Skeletal muscle satellite cell (primary cell): ENCODE data around the gene LRWD1. TPM values are rescaled to one million over a fixed set of nuclear protein-coding genes. Genes with fewer than 3 reads are reported as not detected.

Source experiments
- H3K27me3 ChIP-seq: 2 replicates; pipeline ENCODE4 v1.7.0; 2013; ENCODE audit warnings: low read length; ENCODE audit not compliant: control insufficient read depth, insufficient read depth
- H3K36me3 ChIP-seq: 2 replicates; pipeline ENCODE4 v1.7.0; 2013; ENCODE audit warnings: mild to moderate bottlenecking, control low read depth, low read length; ENCODE audit not compliant: insufficient read depth
- H3K4me1 ChIP-seq: 2 replicates; pipeline ENCODE4 v1.7.0; 2013; ENCODE audit warnings: low read length; ENCODE audit not compliant: control insufficient read depth, insufficient read depth
- H3K4me2 ChIP-seq: 2 replicates; pipeline ENCODE4 v1.7.0; 2013; ENCODE audit warnings: mild to moderate bottlenecking, low read length
- H3K4me3 ChIP-seq: 2 replicates; pipeline ENCODE4 v1.7.0; 2013; ENCODE audit warnings: low read length
- H3K9ac ChIP-seq: 2 replicates; pipeline ENCODE4 v1.7.0; 2013; ENCODE audit warnings: mild to moderate bottlenecking, low read depth, low read length, moderate library complexity
- H3K9me3 ChIP-seq: replicated peaks from 2 replicates; pipeline ENCODE4 v1.7.0; 2013; ENCODE audit warnings: mild to moderate bottlenecking, control low read depth, low read length
- total RNA-seq: library from RNA; depleted of rRNA; stranded (reverse); fragments of >200 nt; gene quantifications from 2 replicates; pipeline ENCODE4 v1.2.3, GENCODE V29; 2012; rRNA removed

LRWD1 gene
- total RNA-seq, result 27.1 and 31.0 TPM in 2 replicates

DNA sequence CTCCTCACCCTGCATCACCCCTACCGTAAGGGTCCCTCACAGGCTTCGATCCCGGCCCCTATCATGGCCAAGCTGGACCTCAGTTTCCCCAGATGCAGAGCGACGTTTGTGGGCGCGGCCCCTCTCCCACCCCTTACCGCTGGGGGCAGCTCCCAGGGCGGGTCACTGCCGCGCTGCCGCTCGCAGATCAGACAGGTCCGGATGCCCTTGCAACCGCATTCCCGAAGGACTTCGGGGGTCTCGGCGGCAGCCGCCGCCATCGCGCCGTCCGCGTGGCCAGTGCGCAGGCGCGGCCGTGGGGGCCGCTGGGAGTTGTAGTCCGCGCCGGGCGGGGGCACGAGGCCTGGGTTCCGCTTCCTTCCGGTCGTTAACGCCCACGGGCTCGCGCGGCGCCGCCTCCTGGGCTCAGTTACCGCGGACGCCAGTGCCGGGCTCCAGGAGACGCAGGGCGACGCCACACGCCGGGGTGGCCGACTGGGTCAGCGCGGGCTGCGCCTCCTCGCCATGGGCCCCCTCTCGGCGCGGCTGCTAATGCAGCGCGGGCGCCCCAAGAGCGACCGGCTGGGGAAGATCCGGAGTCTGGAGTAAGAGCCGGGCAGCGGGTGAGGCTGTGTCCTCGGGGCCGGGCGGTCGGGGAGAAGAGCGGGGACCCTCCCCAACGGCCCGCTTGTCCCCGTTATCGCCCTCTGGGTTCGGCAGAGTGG lies at the start of gene LRWD1, which contains the start of gene ALKBH4:
Gene LRWD1, plus strand, starts transcription at position 408 of the 704 bp plus-strand sequence. Its CDS starts 97 bp downstream, at position 505.
Gene ALKBH4, minus strand, starts transcription at position 287 of the 704 bp plus-strand sequence. Its CDS starts 27 bp downstream, at position 260.
- peaks cover 12% of the 10 kb centered on the region for H3K36me3 ChIP-seq
- peak within 1 kb of the TSS; percentile 98 for H3K4me3 ChIP-seq
- peak within 1 kb of the TSS; percentile 93 for H3K9ac ChIP-seq
- no peaks in the 10 kb centered on the region for H3K27me3 ChIP-seq
- H3K4me1 ChIP-seq, result peaks cover 11% of the 10 kb centered on the region
- no peaks in the 10 kb centered on the region for H3K9me3 ChIP-seq
- H3K4me2 ChIP-seq, result peak within 1 kb of the TSS; percentile 85

DNA sequence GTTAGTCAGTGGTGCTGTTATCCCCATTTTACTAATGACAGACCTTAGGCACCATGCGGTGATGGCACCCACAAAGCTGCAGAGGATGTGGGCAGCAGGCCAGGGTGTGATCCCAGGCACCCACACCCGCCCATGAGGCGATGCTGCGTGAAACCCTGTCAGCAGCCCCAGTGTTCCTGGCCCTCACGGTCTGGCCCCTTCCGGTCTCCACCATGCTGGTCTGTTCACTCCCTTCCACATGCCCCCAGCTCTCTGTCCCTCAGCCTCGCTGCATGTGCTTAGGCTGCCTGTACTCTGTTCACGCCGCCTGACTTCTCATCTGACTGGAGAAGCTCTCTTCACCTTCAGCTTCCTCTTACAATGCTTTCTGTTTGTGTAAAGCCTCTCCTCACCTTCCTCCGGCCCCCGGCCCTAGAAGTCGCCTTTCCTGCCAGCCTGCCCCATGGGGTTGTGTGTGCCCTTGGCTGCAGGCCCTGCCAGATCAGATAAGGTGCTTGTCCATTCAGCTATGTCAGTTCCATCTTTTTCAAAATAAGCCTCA lies 49.0 kb upstream of the LRWD1 start:
- H3K9ac ChIP-seq, result no peak overlapping the region
- H3K36me3 ChIP-seq, result peaks cover 49% of the 10 kb centered on the region
- no peak overlapping the region for H3K4me2 ChIP-seq
- no peak overlapping the region for H3K4me3 ChIP-seq
- peaks cover 3% of the 10 kb centered on the region for H3K4me1 ChIP-seq
- H3K27me3 ChIP-seq, result no peaks in the 10 kb centered on the region
- H3K9me3 ChIP-seq, result no peaks in the 10 kb centered on the region

DNA sequence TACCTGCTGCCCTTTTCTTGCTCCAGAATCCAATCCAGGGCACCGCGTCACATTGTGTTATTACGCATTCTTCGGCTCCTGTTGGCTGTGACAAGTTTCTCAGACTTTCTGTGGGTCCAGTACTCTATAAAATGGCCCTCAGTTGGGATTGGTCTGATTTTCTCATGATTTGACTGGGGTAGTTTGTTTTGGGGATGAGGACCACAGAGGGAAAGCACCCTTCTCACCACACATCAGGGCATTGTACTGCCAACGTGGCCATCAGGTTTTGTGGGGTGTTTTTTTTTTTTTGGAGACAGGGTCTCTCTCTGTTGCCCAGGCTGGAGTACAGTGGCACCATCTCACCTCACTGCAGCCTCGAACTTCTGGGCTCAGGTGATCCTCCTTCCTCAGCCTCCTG lies 48.4 kb upstream of the LRWD1 start:
- Histone ChIP-seq H3K4me2 (no peak overlapping the region), H3K4me3 (no peak overlapping the region), H3K9ac (no peak overlapping the region), H3K4me1 (peaks cover 3% of the 10 kb centered on the region), H3K27me3 (no peaks in the 10 kb centered on the region), H3K36me3 (peaks cover 51% of the 10 kb centered on the region), H3K9me3 (no peaks in the 10 kb centered on the region)

DNA sequence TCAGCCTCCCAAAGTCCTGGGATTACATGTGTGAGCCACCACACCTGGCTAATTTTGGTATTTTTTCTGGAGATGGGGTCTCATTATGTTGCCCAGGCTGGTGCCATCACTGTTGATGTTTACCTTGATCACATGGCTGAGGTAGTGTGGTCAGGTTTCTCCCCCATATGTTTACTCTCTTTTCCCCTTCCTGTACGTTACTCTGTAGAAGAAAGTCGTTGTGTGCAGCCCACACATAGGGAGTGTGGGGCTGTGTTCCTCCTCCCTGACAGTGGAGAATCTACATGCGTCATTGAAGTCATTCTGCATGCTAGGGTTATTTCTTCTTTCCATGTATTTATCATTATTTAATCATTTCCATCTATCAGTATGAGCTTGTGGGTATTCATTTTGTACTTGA lies 47.7 kb upstream of the LRWD1 start:
- peaks cover 3% of the 10 kb centered on the region for H3K4me1 ChIP-seq
- no peak overlapping the region for H3K4me3 ChIP-seq
- no peak overlapping the region for H3K4me2 ChIP-seq
- H3K9ac ChIP-seq, result no peak overlapping the region
- no peaks in the 10 kb centered on the region for H3K9me3 ChIP-seq
- H3K27me3 ChIP-seq, result no peaks in the 10 kb centered on the region
- peaks cover 51% of the 10 kb centered on the region for H3K36me3 ChIP-seq

DNA sequence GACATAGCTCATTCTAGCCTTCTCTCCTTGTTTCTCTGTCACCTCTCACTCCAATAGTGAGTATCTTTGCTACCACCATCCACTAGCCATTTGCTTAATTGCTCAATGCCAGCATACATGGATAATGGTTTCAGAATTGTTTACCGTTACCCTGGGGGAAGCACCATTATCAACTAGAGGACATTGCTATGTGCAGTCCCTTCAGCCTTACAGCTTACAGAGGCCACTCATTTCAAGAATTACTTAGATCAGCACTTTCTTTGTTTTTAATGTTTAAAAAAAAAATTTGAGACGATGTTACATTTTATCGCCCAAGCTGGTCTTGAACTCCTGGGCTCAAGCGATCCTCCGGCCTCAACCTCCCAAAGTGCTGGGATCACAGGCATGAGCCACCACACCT lies 46.2 kb upstream of the LRWD1 start:
- Histone ChIP-seq H3K4me1 (no peaks in the 10 kb centered on the region), H3K36me3 (peaks cover 47% of the 10 kb centered on the region), H3K9me3 (no peaks in the 10 kb centered on the region), H3K4me2 (no peak overlapping the region), H3K27me3 (no peaks in the 10 kb centered on the region), H3K4me3 (no peak overlapping the region), H3K9ac (no peak overlapping the region)

DNA sequence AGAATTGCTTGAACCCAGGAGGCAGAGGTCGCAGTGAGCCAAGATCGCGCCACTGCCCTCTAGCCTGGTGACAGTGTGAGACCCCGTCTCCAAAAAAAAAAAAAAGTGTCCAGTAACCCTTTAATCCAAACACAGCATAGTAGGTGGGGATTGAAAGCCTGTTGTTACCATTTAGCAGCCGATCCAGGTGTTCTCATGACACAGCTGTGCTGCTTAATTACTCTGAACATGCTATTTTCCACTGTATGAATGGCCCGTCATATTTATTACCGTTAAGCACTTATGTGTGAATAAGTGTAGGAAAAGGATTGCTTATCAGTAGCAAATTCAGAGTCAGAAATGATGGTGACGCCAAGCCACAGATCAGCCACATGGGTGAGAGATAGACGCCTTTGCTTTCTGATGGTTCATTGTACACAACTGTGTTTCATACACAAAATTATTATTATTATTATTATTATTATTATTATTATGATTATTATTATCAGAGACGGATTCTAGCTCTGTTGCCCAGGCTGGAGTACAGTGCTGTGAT lies 43.0 kb upstream of the LRWD1 start:
- Histone ChIP-seq H3K4me2 (no peak overlapping the region), H3K4me3 (no peak overlapping the region), H3K9ac (no peak overlapping the region), H3K4me1 (no peaks in the 10 kb centered on the region), H3K36me3 (peaks cover 57% of the 10 kb centered on the region), H3K9me3 (no peaks in the 10 kb centered on the region), H3K27me3 (no peaks in the 10 kb centered on the region)

DNA sequence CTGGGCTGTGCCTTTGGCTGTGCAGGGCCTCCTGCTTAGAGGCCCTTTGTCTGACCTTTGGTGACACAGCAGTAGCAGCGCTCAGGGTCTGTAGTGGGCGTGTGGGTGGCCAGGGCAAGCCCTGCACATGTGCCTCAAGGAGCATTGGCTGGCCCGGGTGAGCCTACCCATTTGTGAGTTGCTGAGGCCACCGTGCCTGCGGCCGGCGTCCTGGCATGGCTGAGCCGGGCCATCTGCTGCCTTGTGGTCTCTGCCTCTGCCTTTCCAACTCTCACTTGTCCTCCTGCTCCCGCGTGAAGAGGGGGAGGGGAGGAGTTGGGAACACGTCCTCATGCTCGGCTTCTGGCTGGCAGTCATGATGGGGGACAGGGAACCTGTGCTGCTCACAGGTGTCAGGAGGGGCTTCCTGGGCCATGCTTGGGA lies 40.6 kb upstream of the LRWD1 start:
- H3K4me1 ChIP-seq, result no peaks in the 10 kb centered on the region
- H3K36me3 ChIP-seq, result peaks cover 46% of the 10 kb centered on the region

DNA sequence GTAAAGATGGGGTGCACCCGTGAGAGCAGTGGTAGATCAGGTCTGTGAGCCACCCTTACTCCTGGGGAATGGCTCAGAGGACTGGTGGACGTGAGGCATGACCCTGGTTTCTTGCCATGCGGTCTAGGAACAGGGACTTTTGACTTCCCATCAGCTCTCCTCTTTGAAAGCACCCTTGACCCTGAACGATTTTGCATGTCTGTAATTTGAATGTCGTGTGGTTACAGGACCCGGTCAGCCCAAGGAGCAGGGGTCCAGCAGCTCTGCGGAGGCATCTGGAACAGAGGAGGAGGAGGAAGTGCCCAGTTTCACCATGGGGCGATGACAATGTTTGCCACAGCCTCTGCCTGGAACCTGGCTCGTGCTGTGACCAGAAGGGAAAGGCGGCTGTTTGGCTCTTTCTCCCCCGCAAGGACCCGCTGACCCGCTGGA lies 40.0 kb upstream of the LRWD1 start:
- no peak overlapping the region for H3K4me2 ChIP-seq
- no peaks in the 10 kb centered on the region for H3K9me3 ChIP-seq
- peaks cover 42% of the 10 kb centered on the region for H3K36me3 ChIP-seq
- H3K4me3 ChIP-seq, result no peak overlapping the region
- H3K27me3 ChIP-seq, result no peaks in the 10 kb centered on the region
- no peaks in the 10 kb centered on the region for H3K4me1 ChIP-seq
- H3K9ac ChIP-seq, result no peak overlapping the region

More for the DNA sequence above, 40.6 kb upstream of the LRWD1 start:
- no peak overlapping the region for H3K9ac ChIP-seq
- no peak overlapping the region for H3K4me2 ChIP-seq
- no peaks in the 10 kb centered on the region for H3K9me3 ChIP-seq
- H3K27me3 ChIP-seq, result no peaks in the 10 kb centered on the region
- H3K4me3 ChIP-seq, result no peak overlapping the region

DNA sequence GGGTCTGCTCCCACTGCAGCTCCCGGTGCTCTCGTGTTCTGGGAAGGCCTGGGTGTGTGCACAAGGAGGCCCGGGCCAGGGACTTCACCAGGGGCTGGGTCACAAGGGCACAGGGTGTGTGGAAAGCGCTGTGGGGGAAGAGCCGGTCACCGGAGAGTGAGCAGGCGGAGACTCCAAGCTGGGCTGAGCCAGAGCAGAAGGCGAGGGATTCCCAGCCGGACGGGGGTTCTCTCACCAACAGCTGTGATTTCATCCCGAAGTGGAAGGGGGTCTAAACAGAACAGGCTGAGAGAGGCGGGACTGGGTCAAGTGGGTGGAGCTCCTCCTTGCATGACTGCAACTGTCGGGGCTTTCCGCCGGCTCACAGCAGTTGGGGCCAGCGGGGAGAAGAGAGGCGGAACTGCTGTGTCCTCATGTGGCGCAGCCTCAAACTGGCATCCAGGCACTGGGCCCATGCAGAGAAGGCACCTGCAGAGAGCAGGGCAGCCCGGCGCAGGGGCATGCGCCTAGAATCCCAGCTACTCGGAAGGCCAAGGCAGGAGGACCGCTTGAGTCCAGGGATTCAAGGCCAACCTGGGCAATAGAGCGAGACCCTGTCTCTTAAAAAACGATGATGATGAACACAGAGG lies 39.0 kb upstream of the LRWD1 start:
- H3K36me3 ChIP-seq, result peaks cover 37% of the 10 kb centered on the region
- H3K4me3 ChIP-seq, result no peak overlapping the region
- H3K27me3 ChIP-seq, result no peaks in the 10 kb centered on the region
- H3K9ac ChIP-seq, result no peak overlapping the region
- H3K4me2 ChIP-seq, result no peak overlapping the region
- H3K9me3 ChIP-seq, result no peaks in the 10 kb centered on the region
- no peaks in the 10 kb centered on the region for H3K4me1 ChIP-seq

DNA sequence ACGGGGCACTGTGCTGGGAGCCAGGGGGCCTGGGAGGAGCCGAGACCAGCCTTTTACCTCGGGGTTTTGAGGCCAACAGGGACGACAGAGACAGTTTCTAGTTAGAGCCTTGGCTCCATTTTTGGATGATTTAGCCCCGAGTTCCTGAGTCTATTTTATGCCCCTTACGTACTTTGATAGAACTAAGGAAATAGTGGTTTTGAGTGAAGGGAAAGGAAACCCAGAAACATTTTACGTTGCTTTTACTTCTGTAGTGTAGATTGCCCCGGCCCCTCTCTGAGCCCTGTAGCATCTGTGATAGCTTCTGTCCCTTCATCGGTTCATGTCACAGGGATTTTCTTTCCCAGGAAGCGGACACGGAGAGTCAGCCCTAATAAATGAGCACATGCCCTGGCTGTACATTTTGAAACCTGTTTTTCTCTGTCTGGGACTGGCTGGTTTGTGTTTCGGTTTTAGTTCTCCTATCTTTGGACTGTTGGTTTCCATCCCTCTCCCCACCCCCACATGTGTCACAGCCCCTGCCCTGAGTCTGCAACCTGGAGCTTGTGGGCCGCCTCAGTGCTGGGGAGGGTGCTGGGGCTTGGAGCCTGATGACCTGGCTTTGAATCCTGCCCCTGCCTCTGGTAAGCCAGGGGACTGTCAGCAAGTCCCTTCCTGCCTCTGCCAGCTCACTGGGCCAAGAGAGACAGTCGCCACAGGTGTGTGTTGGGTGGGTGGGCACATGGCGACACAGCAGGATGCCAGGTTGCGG lies 38.3 kb upstream of the LRWD1 start:
- H3K4me1 ChIP-seq, result no peaks in the 10 kb centered on the region
- no peak overlapping the region for H3K9ac ChIP-seq
- no peak overlapping the region for H3K4me3 ChIP-seq
- no peaks in the 10 kb centered on the region for H3K27me3 ChIP-seq
- no peaks in the 10 kb centered on the region for H3K9me3 ChIP-seq
- no peak overlapping the region for H3K4me2 ChIP-seq
- peaks cover 34% of the 10 kb centered on the region for H3K36me3 ChIP-seq

DNA sequence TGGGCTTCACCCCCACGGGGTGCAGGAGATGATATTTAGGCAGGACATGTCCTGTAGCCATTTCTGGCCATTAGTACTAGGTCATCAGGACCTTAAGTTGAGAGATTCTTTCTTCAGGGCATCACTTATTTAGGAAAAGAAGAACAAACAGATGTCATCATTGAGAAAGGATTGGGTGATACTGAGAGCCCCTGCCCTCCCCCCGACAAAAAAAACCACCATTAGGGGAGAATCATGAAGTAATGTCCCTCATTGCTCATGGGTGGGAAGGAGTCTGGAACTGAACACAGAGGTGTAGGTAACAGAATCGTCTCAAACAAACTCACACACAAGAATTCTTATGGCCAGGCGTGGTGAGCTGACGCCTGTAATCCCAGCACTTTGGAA lies 37.8 kb upstream of the LRWD1 start:
- Histone ChIP-seq H3K4me3 (no peak overlapping the region), H3K9ac (no peak overlapping the region), H3K4me2 (no peak overlapping the region), H3K9me3 (no peaks in the 10 kb centered on the region), H3K4me1 (no peaks in the 10 kb centered on the region), H3K36me3 (peaks cover 34% of the 10 kb centered on the region), H3K27me3 (no peaks in the 10 kb centered on the region)
